Naive thymus-derived CD4-positive, alpha-beta T cell (primary cell): ENCODE results near the gene ATP5F1E. TPM values are rescaled to one million over a fixed set of nuclear protein-coding genes. Genes with fewer than 3 reads are reported as not detected.
"Not testable (repeated sequence)": the region's sequence is repeated elsewhere in the genome, so short reads cannot be mapped to it uniquely, and the experiment has no call there.

Experiments
- ATAC-seq: fragments of 150-1000 bp; cut with Tn5 transposase; 2 replicates; pipeline ENCODE4 v1.10.0; 2021; ENCODE audit warnings: mild to moderate bottlenecking, moderate library complexity
- CTCF ChIA-PET: fragments of 350-600 bp; sonication (Branson Sonifier 250); formaldehyde crosslinking; loops from one replicate; lab custom pipeline; 2021; ENCODE audit warnings: antibody characterized with exemption; lab: Charles Lee
- POLR2A ChIA-PET: fragments of 350-600 bp; sonication (Branson Sonifier 250); formaldehyde crosslinking; loops from one replicate; lab custom pipeline; 2021; ENCODE audit warnings: antibody characterized with exemption, inconsistent platforms; lab: Charles Lee
- DNase-seq, 9 donors: peaks; one replicate each; pipeline versions ENCODE4 v3.0.0 to v3.0.0-alpha.2; 2020 to 2022; ENCODE audit warnings: mixed read lengths in 1 of 9
- H3K27ac ChIP-seq: one replicate; pipeline ENCODE4 v1.7.0; 2013; ENCODE audit warnings: mild to moderate bottlenecking, low read depth, low read length, moderate library complexity
- H3K27me3 ChIP-seq, 2 donors: one replicate each; pipeline ENCODE4 v1.7.0; 2013; ENCODE audit warnings: low read length in 2 of 2, mild to moderate bottlenecking in 2 of 2, moderate library complexity in 2 of 2; ENCODE audit not compliant: control insufficient read depth in 2 of 2, insufficient read depth in 2 of 2
- H3K36me3 ChIP-seq, 3 experiments: 1 replicate in 2 of 3; 2 replicates in 1 of 3; pipeline ENCODE4 v1.7.0; 2013; ENCODE audit warnings: low read length in 3 of 3, mild to moderate bottlenecking in 3 of 3, moderate library complexity in 1 of 3; ENCODE audit not compliant: insufficient read depth in 3 of 3, control insufficient read depth in 2 of 3
- H3K4me1 ChIP-seq, 2 donors: one replicate each; pipeline ENCODE4 v1.7.0; 2013; ENCODE audit warnings: low read length in 2 of 2, mild to moderate bottlenecking in 2 of 2, moderate library complexity in 1 of 2; ENCODE audit not compliant: control insufficient read depth in 2 of 2, insufficient read depth in 2 of 2
- H3K4me3 ChIP-seq: 2 replicates; pipeline ENCODE4 v1.7.0; 2013; ENCODE audit warnings: mild to moderate bottlenecking, low read length
- H3K9me3 ChIP-seq, 3 experiments: 1 replicate in 2 of 3; 2 replicates in 1 of 3; pipeline ENCODE4 v1.7.0; 2013; ENCODE audit warnings: low read length in 3 of 3; ENCODE audit not compliant: control insufficient read depth in 2 of 3
- H3K27ac Mint-ChIP-seq, 9 donors: one replicate each; pipeline ENCODE4 v1.8.0; 2020 to 2022; ENCODE audit warnings: mixed read lengths in 9 of 9, mild to moderate bottlenecking in 8 of 9, moderate library complexity in 5 of 9, inconsistent platforms in 2 of 9
- H3K27me3 Mint-ChIP-seq, 5 donors: one replicate each; pipeline ENCODE4 v1.8.0; 2021 to 2022; ENCODE audit warnings: mixed read lengths in 5 of 5, mild to moderate bottlenecking in 1 of 5
- H3K36me3 Mint-ChIP-seq, 5 donors: one replicate each; pipeline ENCODE4 v1.8.0; 2020 to 2022; ENCODE audit warnings: mixed read lengths in 5 of 5, mild to moderate bottlenecking in 3 of 5, inconsistent platforms in 1 of 5
- H3K4me1 Mint-ChIP-seq, 7 donors: one replicate each; pipeline ENCODE4 v1.8.0; 2020 to 2022; ENCODE audit warnings: mixed read lengths in 7 of 7, mild to moderate bottlenecking in 3 of 7, inconsistent platforms in 1 of 7
- H3K4me3 Mint-ChIP-seq, 10 donors: one replicate each; pipeline ENCODE4 v1.8.0; 2020 to 2022; ENCODE audit warnings: mild to moderate bottlenecking in 10 of 10, mixed read lengths in 10 of 10, moderate library complexity in 6 of 10, inconsistent platforms in 2 of 10
- H3K9me3 Mint-ChIP-seq, 11 donors: one replicate each; pipeline ENCODE4 v1.8.0; 2020 to 2022; ENCODE audit warnings: mixed read lengths in 11 of 11, mild to moderate bottlenecking in 4 of 11, inconsistent platforms in 1 of 11, moderate library complexity in 1 of 11
- intact Hi-C, 2 donors: fragments of 100-400 bp; cut with micrococcal nuclease; formaldehyde crosslinking; loops; one replicate each; pipeline ENCODE4 v1.15.1; 2023
- polyA plus RNA-seq, 2 donors: library from polyadenylated mRNA; unstranded; fragments of 300-500 nt; fragmentation: Illumina TruSeq; gene quantifications; one replicate each; pipeline ENCODE4 v1.2.3, GENCODE V29; 2021
- total RNA-seq, 6 experiments: library from RNA in 5 of 6; stranded (reverse) in 5 of 6; gene quantifications; 1 replicate in 5 of 6; 2 replicates in 1 of 6; pipeline ENCODE4 v1.2.3 and lab custom pipeline; 2021 to 2026

The ATP5F1E gene
- total and polyA plus RNA-seq, 7 experiments from 2014 or later = 31.4 to 81.7 (median 67.4) TPM

- DNase-seq = peak in 5 of 9 donors; percentile 12 to 59 (median 16)
- ChIA-PET POLR2A (interaction anchor here (0.6 to 4.3 kb wide), 9 partner anchors 8 to 156 kb away, joined by 3 to 58 read pairs (median 4); partner anchors contain the start of gene ATP5F1E), CTCF (interaction anchor here (1.0 kb wide), 1 partner anchor 18 kb away, joined by 3 read pairs; no protein-coding TSS in a partner anchor)
- no peaks in the 10 kb centered on the region for H3K27me3 ChIP-seq
- peak; percentile 39 for ATAC-seq
- H3K9me3 ChIP-seq = no peaks in the 10 kb centered on the region
- H3K27ac ChIP-seq = peak within 1 kb of the TSS; percentile 93
- H3K27ac Mint-ChIP-seq = peak within 1 kb of the TSS; percentile 76 to 96 (median 91)
- no peaks in the 10 kb centered on the region for H3K27me3 Mint-ChIP-seq
- H3K36me3 ChIP-seq = peaks cover 7 to 11% (median 10%) of the 10 kb centered on the region in 3 experiments
- H3K4me3 Mint-ChIP-seq = peak within 1 kb of the TSS; percentile 81 to 96 (median 90)
- peaks cover 3 to 23% (median 6%) of the 10 kb centered on the region in 5 donors for H3K36me3 Mint-ChIP-seq
- intact Hi-C loops = loop anchor here (1.0 to 5.0 kb wide), 11 partner anchors 10 to 1410 kb away; partner anchors contain the start of genes ATP5F1E (in 2 of the 2), NELFCD (in 2 of the 2), CTSZ (in 1 of the 2) and RAB22A (in 1 of the 2)
- peaks cover 30 to 32% of the 10 kb centered on the region in 2 donors for H3K4me1 ChIP-seq
- peaks cover 33 to 52% (median 50%) of the 10 kb centered on the region in 7 donors for H3K4me1 Mint-ChIP-seq
- peak within 1 kb of the TSS; percentile 76 for H3K4me3 ChIP-seq
- H3K9me3 Mint-ChIP-seq = no peaks in the 10 kb centered on the region
Observed at GRCh38 chr20:59042151-59042795, 10.1 kb upstream of the ATP5F1E start, which contains the start of gene PRELID3B. TSS of gene PRELID3B (minus strand) at chr20:59042786. CDS start at chr20:59042730, 56 bp downstream.

GRCh38 chr20:59041487-59041886 is 9.4 kb upstream of the ATP5F1E start:
- Mint-ChIP-seq H3K36me3 (peaks cover 10 to 30% (median 12%) of the 10 kb centered on the region in 5 donors), H3K4me1 (peaks cover 40 to 59% (median 58%) of the 10 kb centered on the region in 7 donors)
- H3K27ac ChIP-seq = peak overlapping the region; percentile 93

GRCh38 chr20:59040667-59041066 is 8.5 kb upstream of the ATP5F1E start:
- H3K27me3 Mint-ChIP-seq = no peaks in the 10 kb centered on the region
- no peak overlapping the region for H3K27ac ChIP-seq
- CTCF ChIA-PET = no interaction called here

More at GRCh38 chr20:59041487-59041886, 9.4 kb upstream of the ATP5F1E start:
- H3K27me3 ChIP-seq, ATAC-seq, H3K9me3 ChIP-seq, DNase-seq, CTCF ChIA-PET, H3K9me3 Mint-ChIP-seq, H3K27me3 Mint-ChIP-seq: not testable (repeated sequence)
- Histone ChIP-seq H3K36me3 (peaks cover 7 to 19% (median 14%) of the 10 kb centered on the region in 3 experiments), H3K4me3 (peak overlapping the region; percentile 76), H3K4me1 (peaks cover 30 to 32% of the 10 kb centered on the region in 2 donors)
- intact Hi-C loops = loop anchor here (5.0 kb wide), 3 partner anchors 181 to 1409 kb away; partner anchors contain the start of gene RAB22A (in 1 of the 2)
- H3K4me3 Mint-ChIP-seq = peak overlapping the region; percentile 81 to 96 (median 90)
- peak overlapping the region in 8 of 9 donors; percentile 16 to 90 (median 58) for H3K27ac Mint-ChIP-seq
- POLR2A ChIA-PET = interaction anchor here (0.6 to 4.3 kb wide), 5 partner anchors 9 to 150 kb away, joined by 3 to 58 read pairs (median 4); partner anchors contain the start of gene ATP5F1E

GRCh38 chr20:59039233-59039632 is 7.1 kb upstream of the ATP5F1E start:
- DNase-seq (no peak), ATAC-seq (no peak)
- Mint-ChIP-seq H3K9me3 (no peaks in the 10 kb centered on the region), H3K27me3 (no peaks in the 10 kb centered on the region), H3K4me3 (peak overlapping the region in 4 of 10 donors; percentile 22 to 92 (median 48)), H3K27ac (peak overlapping the region in 1 of 9 donors; percentile 32), H3K4me1 (peaks cover 40 to 59% (median 56%) of the 10 kb centered on the region in 7 donors), H3K36me3 (peaks cover 15 to 48% (median 19%) of the 10 kb centered on the region in 5 donors)
- ChIA-PET POLR2A (no interaction called here), CTCF (no interaction called here)
- H3K36me3 ChIP-seq = peaks cover 17 to 33% (median 18%) of the 10 kb centered on the region in 3 experiments
- intact Hi-C loops = loop anchor here in 1 of 2 donors (10.0 kb wide), 2 partner anchors 804 to 1644 kb away; partner anchors contain the start of gene RBM38
- no peaks in the 10 kb centered on the region for H3K9me3 ChIP-seq
- H3K27ac ChIP-seq = no peak overlapping the region
- no peak overlapping the region for H3K4me3 ChIP-seq
- H3K4me1 ChIP-seq = peaks cover 29% of the 10 kb centered on the region in 2 donors
- H3K27me3 ChIP-seq = no peaks in the 10 kb centered on the region

More at GRCh38 chr20:59040667-59041066, 8.5 kb upstream of the ATP5F1E start:
- intact Hi-C loops = loop anchor here (5.0 kb wide), 3 partner anchors 182 to 1408 kb away; partner anchors contain the start of gene RAB22A (in 1 of the 2)
- Mint-ChIP-seq H3K27ac (peak overlapping the region; percentile 16 to 90 (median 58)), H3K9me3 (no peaks in the 10 kb centered on the region), H3K4me1 (peaks cover 40 to 61% (median 58%) of the 10 kb centered on the region in 7 donors), H3K36me3 (peaks cover 11 to 37% (median 15%) of the 10 kb centered on the region in 5 donors), H3K4me3 (peak overlapping the region; percentile 81 to 96 (median 90))
- ATAC-seq (no peak), DNase-seq (no peak)
- H3K36me3 ChIP-seq = peaks cover 13 to 27% (median 18%) of the 10 kb centered on the region in 3 experiments
- H3K27me3 ChIP-seq = no peaks in the 10 kb centered on the region
- no peaks in the 10 kb centered on the region for H3K9me3 ChIP-seq
- peaks cover 30 to 32% of the 10 kb centered on the region in 2 donors for H3K4me1 ChIP-seq
- POLR2A ChIA-PET = interaction anchor here (0.7 to 4.3 kb wide), 4 partner anchors 8 to 151 kb away, joined by 3 to 58 read pairs (median 4); partner anchors contain the start of gene ATP5F1E
- H3K4me3 ChIP-seq = no peak overlapping the region

- no peaks in the 10 kb centered on the region for H3K9me3 Mint-ChIP-seq
- H3K4me3 Mint-ChIP-seq = no peak overlapping the region
- ChIA-PET CTCF (no interaction called here), POLR2A (interaction anchor here (0.6 kb wide), 1 partner anchor 9 kb away, joined by 6 read pairs; no protein-coding TSS in a partner anchor)
- peaks cover 15 to 48% (median 19%) of the 10 kb centered on the region in 5 donors for H3K36me3 Mint-ChIP-seq
- H3K4me1 ChIP-seq = peaks cover 17 to 28% of the 10 kb centered on the region in 2 donors
- H3K27me3 ChIP-seq = no peaks in the 10 kb centered on the region
- DNase-seq = no peak
- H3K36me3 ChIP-seq = peaks cover 17 to 33% (median 18%) of the 10 kb centered on the region in 3 experiments
- H3K4me3 ChIP-seq = no peak overlapping the region
- no peak overlapping the region for H3K27ac ChIP-seq
- intact Hi-C loops = loop anchor here in 1 of 2 donors (10.0 kb wide), 2 partner anchors 803 to 1643 kb away; partner anchors contain the start of gene RBM38
- H3K9me3 ChIP-seq = no peaks in the 10 kb centered on the region
- H3K4me1 Mint-ChIP-seq = peaks cover 39 to 56% (median 49%) of the 10 kb centered on the region in 7 donors
- peak overlapping the region in 2 of 9 donors; percentile 30 to 79 for H3K27ac Mint-ChIP-seq
- H3K27me3 Mint-ChIP-seq = no peaks in the 10 kb centered on the region
- no peak for ATAC-seq
Observed at GRCh38 chr20:59037386-59037785, 5.3 kb upstream of the ATP5F1E start.

- Mint-ChIP-seq H3K27ac (peak overlapping the region in 4 of 9 donors; percentile 6 to 65 (median 44)), H3K9me3 (no peaks in the 10 kb centered on the region), H3K4me1 (peaks cover 33 to 50% (median 46%) of the 10 kb centered on the region in 7 donors), H3K36me3 (peaks cover 15 to 40% (median 23%) of the 10 kb centered on the region in 5 donors), H3K27me3 (no peaks in the 10 kb centered on the region), H3K4me3 (no peak overlapping the region)
- ChIA-PET POLR2A (no interaction called here), CTCF (no interaction called here)
- H3K4me1 ChIP-seq = peaks cover 12 to 21% of the 10 kb centered on the region in 2 donors
- no peak for DNase-seq
- ATAC-seq = no peak
- H3K36me3 ChIP-seq = peaks cover 17 to 33% (median 19%) of the 10 kb centered on the region in 3 experiments
- H3K27me3 ChIP-seq = no peaks in the 10 kb centered on the region
- no peaks in the 10 kb centered on the region for H3K9me3 ChIP-seq
- H3K27ac ChIP-seq = no peak overlapping the region
- intact Hi-C loops = loop anchor here in 1 of 2 donors (10.0 kb wide), 2 partner anchors 801 to 1641 kb away; partner anchors contain the start of gene RBM38
- no peak overlapping the region for H3K4me3 ChIP-seq
Observed at GRCh38 chr20:59035381-59035780, 3.2 kb upstream of the ATP5F1E start.
